GM19463 (cell line): ENCODE measurements around the gene NDUFS2.

Experiments used
- ATAC-seq: cut with Tn5 transposase; IDR thresholded peaks from one replicate; pipeline ENCODE4 v1.9.1; 2021; ENCODE audit warnings: mild to moderate bottlenecking, moderate library complexity; ENCODE audit not compliant: unreplicated experiment

Gene NDUFS2

DNA sequence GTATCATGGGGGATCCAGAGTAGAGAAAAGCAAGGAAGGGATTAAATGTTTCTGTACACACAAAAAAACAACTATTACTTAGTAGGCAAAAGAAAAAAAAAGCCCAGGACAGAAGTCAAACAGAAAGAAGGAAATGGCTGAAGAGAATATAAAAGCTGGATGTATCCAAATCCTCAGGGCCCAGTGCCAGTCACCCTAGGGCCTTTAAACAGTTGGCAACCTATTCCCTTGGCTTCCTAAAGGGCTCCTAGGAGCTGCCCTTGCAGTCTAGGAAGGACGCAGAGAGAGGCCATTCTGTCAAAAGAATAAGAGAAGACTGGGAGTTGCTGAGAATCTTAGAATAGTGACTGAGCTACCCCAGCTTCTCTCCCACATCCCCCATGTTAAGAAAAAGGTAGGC lies 29.8 kb upstream of the NDUFS2 start:
- no peak for ATAC-seq

- ATAC-seq: no peak
These were observed 29.3 kb upstream of the NDUFS2 start for GRCh38 chr1:161172776-161173376.

GRCh38 chr1:161173711-161174110 lies 28.5 kb upstream of the NDUFS2 start:
- ATAC-seq: no peak

DNA sequence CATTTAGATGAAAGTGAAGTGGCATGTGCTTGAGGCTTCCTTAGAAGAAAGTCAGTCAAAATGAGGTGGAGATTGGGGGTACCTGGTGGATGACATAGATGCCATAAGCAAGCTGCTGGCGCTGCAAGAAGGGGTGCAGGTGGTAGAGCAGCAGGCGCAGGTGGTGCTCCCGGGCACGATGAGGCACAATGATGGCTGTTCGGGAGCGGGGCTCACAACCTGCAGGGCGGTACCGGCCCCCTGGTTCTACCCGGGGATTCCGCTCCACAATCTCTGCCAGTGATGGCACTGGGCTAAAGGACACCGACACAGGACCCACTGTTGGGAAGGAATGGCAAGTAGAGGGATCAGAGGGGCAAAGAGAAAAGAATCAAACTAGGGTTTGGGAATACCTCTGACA lies 27.3 kb upstream of the NDUFS2 start:
- ATAC-seq: no peak

DNA sequence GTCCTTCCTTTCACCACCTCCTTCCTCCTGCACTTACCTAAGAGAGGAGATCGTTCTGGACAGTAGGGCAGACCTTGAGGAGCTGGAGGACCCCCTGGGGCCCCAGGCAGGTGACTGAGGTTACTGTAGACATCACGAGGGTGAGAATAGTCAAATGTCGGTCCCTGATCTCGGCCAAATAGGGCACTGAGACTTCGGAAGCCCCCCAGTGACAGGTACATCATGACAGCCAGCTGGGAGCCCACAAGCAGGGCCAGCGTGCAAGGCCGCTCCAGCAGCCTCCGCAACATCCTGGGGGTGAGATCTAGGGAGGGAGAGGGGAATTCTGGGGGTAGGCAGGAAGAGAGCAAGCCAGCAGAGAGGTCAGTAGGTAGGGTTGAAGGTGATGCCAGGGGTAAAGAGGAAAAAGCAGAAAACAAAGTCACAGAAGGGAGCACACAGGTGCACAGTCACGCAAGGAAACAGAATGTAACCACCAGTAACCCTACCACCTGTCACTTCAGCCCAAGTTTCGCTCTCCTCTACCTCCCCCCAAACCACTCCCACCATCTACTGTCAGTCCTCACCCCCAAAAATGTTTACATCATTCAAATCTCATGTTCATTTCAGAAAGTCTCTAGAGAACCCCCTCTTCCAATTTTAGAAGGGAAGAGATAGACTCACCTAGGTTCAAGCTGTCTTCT lies 26.3 kb upstream of the NDUFS2 start:
- ATAC-seq: no peak

DNA sequence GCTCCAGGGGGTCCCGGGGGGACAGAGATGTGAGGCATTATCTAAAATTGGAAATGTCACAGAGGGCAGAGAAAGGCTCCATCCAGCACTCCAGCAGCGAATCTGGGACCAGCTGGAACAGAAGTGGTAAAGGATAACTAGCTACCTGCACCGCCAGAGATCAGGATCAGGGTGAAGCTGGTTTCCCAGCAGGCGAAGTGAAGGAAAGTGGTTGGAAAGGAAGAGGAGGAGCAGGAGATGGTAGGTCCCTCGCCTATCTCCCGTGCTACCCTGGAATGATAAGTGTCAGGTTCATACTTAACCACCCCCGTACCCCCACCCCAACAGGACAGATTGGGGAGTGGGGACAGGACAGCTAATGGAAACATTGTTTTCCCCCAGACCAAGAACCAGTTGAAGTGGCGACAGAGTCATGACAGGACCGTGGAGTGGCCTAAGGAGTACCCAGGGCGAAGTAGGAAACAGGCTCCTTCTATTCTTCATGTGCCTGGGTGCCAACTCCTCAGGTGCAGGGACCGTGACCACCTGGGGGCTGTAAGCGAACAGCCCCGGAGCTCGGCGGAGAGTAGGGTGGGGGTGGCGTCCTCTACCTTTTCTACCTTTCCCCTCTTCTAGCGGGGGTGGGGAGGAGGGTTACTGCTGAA lies 25.6 kb upstream of the NDUFS2 start:
- ATAC-seq: no peak

GRCh38 chr1:161177112-161177935 lies 24.8 kb upstream of the NDUFS2 start, which contains the start of gene B4GALT3:
Gene B4GALT3 (minus strand): TSS chr1:161177507. CDS start chr1:161176060, 1,447 bp downstream.
- ATAC-seq: peak; percentile 78

GRCh38 chr1:161177936-161178244 lies 24.3 kb upstream of the NDUFS2 start:
- ATAC-seq: no peak

DNA sequence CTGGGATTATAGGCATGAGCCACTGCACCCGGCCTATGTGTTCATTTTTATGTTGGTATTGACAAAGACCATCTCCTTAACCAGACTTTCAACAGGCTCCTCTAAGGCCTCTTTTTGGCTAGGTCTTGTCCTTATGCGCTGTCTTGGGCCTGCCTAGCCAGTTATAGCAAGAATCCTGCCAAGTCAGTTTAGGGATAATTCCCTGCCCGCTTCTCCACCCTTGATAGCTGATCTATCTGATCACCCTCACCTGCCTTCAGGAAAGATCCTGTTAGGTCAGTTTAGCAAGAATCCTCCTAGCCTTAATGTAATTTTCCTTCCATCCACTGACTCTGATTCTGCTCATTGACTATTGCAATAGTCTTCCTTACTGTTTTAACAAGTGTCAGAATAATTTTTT lies 22.5 kb upstream of the NDUFS2 start:
- ATAC-seq: no peak

DNA sequence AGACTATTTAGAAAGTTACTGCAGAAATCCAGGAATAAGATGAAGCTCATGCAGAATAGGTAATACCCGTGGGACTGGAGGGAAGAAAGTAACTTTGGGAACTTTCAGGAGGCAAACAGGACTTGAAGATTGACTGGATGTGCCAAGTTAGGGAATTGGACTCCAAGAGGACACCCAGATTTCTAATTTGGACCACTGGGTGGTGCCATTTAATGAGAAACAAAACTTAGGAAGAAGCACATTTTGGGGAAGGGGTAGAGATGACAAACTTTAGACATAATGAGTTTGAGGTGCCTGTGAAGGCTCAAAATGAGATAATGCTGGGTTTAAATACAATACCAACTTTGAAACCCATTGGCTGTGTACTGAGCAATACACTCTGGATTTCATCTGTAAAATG lies 21.5 kb upstream of the NDUFS2 start:
- no peak for ATAC-seq

DNA sequence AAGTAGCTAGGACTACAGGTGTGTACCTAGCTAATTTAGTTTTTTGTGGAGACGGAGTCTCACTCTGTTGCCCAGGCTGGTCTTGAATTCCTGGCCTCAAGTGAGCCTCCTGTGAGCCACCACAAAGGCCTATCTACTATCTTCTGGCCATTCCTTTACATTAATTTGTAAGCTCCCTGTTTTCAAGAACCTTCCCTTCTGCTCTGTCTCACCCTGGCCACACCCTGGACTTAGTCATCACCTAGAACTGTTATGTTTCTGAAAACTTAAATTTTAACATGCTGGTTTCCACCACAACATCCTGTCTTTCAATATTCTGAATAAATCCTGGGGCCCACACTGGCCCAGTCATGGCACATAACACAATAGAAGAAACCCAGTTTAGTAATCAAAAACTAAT lies 20.0 kb upstream of the NDUFS2 start:
- ATAC-seq: peak; percentile 49

DNA sequence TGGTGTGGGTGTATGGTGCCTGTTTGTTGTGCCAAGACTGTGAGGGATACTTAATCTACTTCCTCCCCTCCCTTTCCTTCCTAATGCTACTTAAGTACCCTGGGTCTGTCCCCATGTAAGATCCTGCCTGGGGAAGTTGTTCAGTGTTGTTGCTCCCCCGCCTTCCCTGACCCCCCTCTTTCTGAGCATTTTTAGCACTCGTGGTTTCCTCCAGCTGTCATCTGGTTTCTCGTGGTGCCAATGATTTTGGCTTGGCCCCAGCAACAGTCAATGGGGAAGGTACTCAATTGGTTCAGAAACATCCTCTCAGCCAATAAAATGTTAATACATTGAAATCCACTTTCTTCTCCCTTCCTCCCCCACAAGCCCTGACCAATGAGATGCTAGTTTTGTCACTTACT lies 16.9 kb upstream of the NDUFS2 start:
- peak; percentile 63 for ATAC-seq

- ATAC-seq: peak; percentile 20
These were observed 16.3 kb upstream of the NDUFS2 start for GRCh38 chr1:161185732-161186311.

- no peak for ATAC-seq
These were observed 14.9 kb upstream of the NDUFS2 start for GRCh38 chr1:161187311-161187710.

DNA sequence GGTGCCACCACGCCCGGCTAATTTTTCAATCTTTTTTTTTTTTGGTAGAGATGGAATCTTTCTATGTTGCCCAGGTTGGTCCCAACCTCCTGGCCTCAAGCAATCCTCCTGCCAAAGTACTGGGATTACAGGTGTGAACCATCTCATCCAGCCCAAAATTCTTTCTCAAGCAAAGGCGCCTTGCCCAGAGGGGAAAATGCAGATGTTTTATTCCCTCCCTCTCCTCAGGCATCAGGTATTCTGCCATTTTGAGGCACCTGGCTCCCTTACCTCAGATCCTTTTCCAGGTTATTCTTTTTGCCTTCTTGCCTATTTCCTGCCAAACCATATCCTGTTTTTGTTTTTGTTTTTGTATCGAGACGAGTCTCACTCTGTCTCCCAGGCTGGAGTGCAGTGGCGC lies 13.8 kb upstream of the NDUFS2 start:
- ATAC-seq: no peak

DNA sequence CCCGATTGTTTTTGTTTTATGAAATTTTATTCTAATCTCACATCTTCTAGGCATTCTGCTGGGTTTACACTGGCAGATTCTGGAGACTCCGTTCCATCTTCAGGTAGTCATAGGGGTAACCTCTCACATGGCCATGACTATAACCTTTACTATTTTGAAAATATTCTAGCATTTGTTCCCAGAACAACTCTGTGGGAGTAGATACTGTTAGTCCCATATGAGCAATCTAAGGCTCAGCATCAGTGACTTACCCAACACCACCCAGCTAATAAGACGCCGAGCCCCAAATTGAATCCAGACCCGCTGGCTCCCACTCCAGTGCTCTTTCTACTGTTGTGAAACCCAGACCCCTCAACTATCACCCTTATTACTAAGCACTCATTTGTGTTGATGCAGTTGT lies 13.1 kb upstream of the NDUFS2 start:
- ATAC-seq: no peak

DNA sequence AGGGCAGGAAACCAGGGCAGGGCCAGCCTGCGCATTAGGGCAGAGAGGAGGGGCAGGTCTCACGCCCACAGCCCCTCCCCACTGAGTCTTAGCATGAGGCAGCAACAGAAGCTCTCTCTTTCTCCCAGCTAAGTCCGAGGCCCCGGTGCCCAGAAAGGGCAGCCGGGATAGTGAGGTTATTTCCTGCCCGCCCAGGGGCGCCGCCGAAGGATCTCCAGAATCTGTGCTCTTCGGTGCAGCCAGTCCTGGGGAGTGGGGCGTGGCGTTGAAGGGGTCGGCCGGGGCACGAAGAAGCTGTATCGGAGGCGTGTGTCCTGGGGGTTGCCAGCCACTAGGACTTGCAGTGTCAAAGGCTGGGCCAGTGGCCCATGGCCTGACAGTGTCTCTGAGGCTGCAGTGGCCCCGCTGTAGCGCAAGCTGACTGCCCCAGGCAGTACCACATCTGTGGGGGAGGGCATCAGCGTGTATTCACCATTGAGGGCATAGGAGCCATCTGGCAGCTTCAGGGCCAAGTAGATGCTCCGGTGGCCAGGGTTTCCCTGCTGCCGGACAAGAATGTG lies 11.1 kb upstream of the NDUFS2 start:
- no peak for ATAC-seq

DNA sequence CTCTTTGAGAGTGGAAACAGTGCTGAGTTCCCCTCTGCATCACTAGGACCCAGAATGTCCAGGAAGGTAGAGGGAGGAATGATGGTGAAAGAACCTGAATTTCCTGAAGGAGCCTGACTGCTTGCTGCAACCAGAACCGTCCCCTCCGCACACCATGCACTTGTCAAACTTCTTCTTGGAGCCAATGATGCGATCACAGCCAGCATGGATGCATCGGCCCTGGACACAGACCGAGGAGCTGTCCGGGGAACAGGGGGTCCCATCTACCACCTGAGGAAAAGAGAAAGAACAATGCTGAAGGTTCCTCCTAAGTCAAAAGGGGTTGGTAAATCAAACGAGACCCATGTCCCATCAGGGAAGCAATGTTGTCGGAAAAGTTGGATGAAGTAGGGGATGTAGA lies 10.2 kb upstream of the NDUFS2 start:
- no peak for ATAC-seq

- ATAC-seq: peak; percentile 85
These were observed 9.4 kb upstream of the NDUFS2 start for GRCh38 chr1:161192476-161193465.
